Smooth muscle cell of trachea (primary cell): ENCODE measurements around the gene TMEM80. TPM values are rescaled to one million over a fixed set of nuclear protein-coding genes. Genes with fewer than 3 reads are reported as not detected.

Experiments used
- total RNA-seq: library from RNA; depleted of rRNA; stranded (reverse); fragments of >200 nt; gene quantifications from 2 replicates; pipeline ENCODE4 v1.2.1, GENCODE V29; 2014

TMEM80 gene
- total RNA-seq = 13.7 and 14.8 TPM in 2 replicates

DNA sequence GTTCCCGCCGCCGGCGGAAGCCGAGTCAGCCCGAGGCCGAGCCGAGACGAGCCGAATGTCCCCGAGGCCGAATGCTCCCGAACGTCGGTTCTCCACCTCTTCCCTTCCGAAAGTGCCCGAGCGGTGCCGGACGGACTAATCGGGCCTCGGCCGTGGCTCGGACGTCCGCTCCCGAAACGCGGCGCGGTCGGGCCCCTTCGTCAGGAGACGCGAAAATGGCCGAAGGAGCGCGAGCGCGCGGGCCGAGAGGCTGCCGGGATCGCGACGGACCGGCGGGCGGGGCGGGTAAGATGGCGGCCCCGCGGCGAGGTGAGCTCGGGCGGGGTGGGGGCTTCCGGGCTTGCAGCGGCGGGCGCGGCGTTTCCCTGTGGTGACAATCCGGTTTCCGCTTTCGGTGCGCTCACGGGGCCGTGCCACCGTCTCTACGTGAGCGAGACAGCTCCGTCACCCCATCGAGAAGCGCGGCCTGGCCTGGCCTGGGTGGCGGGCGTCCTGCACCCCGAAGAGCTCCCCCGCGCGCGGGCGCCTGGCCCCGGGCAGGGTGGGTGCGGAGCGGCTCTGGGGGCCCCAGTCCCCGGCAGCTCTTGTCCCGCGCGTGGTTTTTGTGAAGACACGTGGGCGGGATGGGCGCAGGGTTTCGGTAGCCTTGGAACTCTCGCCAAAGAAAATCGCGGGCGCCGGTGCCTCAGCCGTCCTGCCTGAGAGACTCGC is at the start of gene TMEM80:
Gene TMEM80, plus strand, starts transcription at position 279 of the 711 bp plus-strand sequence. Its CDS starts 12 bp downstream, at position 291.

DNA sequence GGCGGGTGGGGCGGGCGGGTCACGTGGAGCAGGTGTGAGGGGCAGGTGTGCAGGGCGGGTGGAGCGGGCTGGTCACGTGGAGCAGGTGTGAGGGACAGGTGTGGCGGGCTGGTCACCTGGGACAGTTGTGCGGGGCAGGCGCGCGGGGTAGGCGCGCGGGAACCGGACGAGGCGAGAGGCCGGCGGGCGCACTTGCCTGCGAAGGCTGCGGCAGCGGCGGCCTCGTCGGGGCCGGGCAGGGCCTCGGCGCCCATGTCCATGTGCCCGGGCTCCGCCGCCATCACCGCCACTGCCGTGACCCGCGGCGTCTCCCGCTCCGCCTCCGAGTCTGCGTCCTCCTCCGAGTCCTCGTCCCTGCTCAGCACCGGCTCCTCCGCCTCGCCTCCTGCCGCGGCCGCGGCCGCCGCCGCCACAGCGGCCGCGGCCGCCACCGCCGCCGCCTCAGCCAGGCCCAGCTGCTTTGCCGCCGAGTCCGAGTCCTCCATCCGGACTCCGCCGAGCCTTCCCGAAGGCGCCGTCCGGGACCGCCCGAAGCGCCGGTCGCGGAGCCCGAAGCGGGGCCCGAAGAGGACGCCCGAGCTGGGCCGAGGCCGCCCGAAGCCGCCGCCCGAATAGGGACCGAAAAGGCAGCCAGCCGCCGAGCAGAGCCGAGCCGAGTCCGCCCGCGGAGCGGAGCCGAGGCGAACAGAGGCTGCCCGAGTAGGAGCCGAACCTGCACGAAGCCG is 891 bp upstream of the TMEM80 start, which contains the start of gene DEAF1:
Gene DEAF1, minus strand, starts transcription at position 660 of the 725 bp plus-strand sequence. Its CDS starts 175 bp downstream, at position 485.

DNA sequence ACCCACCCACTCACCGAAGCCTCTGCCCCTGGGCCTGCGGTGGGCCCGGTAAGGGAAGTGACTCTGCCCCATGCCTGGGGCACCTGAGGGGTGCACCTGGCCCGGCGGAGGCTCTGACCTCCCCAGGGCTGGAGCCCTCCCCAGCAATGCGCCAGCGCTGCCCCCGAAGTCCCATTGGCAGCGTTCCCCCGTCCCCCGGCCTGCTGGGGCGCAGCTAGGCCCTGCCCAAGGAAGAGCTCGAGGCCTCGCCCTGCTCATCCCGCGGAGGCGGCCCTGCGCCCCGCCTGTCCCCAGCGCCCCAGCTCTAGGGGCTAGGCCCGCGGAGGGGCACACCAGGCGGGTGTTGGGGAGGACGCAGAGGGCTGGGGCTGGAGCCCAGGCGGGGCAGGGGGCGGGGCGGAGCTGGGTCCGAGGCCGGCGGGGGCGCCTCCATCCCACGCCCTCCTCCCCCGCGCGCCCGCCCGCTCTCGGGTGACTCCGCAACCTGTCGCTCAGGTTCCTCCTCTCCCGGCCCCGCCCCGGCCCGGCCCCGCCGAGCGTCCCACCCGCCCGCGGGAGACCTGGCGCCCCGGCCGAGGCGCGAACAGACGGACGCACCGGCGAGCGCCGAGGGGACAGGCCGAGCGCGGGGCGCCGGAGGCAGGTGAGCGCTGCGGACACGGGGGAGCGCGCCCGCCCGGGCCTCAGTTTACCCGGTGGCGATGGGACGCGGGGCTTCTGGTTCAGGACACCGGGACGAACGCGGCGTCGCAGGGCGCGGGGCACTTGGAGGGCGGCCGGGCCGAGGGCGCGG is 10.2 kb downstream of the TMEM80 start, which contains the start of gene EPS8L2:
Gene EPS8L2, plus strand, starts transcription at position 586 of the 793 bp plus-strand sequence. CDS start 3,177 bp downstream, outside the sequence.

DNA sequence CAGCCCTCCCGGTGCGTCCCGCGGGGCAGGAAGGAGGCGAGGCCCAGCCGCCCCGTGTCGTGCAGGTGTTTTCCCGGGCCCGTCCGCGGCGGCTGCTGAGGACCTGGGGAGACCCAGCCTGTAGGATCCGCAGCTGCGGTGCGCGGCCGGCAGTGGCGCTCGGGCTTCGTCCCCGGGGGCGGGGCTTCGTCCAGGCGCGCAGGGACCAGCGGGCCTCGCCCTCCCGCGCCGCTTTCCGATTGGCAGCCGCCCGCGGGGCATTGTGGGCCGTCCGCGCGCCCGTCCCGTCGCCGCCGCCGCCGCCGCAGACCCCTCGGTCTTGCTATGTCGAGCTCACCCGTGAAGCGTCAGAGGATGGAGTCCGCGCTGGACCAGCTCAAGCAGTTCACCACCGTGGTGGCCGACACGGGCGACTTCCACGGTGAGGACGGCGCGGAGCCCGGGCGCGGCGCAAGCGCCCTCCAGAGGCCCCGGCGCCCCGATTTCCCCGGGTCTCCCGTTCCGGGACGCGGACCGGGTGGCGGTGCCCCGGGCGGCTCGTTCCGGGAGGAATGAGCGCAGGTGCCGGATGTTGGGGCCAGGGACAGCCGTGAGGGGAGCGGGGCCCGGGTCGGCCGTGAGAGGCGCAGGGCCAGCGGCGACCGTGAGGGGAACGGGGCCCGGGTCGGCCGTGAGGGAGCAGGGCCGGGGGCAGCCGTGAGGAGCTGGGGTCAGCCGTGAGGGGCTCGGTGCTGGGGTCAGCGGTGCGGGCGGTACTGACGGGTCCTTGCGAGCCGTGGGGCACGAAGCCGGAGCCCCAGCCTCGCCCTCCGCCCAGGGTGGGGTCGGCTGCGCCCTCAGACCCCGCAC is 51.8 kb downstream of the TMEM80 start, which contains the start of gene TALDO1:
Gene TALDO1, plus strand, starts transcription at position 307 of the 849 bp plus-strand sequence. Its CDS starts 18 bp downstream, at position 325.

Other genes with a start within 250 kb of the TMEM80 start
- gene PTDSS2, start 245.5 kb upstream of the TMEM80 start, total RNA-seq = 35.9 and 40.5 TPM in 2 replicates
- gene RNH1, start 188.6 kb upstream of the TMEM80 start, total RNA-seq = 538 and 702 TPM in 2 replicates
- 49.5 and 62.4 TPM in 2 replicates for gene HRAS, start 160.2 kb upstream of the TMEM80 start, total RNA-seq
- 0.73 and 1.5 TPM in 2 replicates for gene LRRC56, start 158.3 kb upstream of the TMEM80 start, total RNA-seq
- gene LMNTD2, start 135.1 kb upstream of the TMEM80 start, total RNA-seq = 0.29 and 0.33 TPM in 2 replicates
- 2.3 and 4.4 TPM in 2 replicates for gene RASSF7, start 134.8 kb upstream of the TMEM80 start, total RNA-seq
- 21.2 and 29.8 TPM in 2 replicates for gene PHRF1, start 119.3 kb upstream of the TMEM80 start, total RNA-seq
- 7.7 and 11.9 TPM in 2 replicates for gene IRF7, start 79.9 kb upstream of the TMEM80 start, total RNA-seq
- under 0.01 TPM in 1 of 2 replicates, not detected in the other for gene CDHR5, start 70.9 kb upstream of the TMEM80 start, total RNA-seq
- not detected in 2 replicates for gene SCT, start 68.6 kb upstream of the TMEM80 start, total RNA-seq
- not detected in 2 replicates for gene DRD4, start 58.5 kb upstream of the TMEM80 start, total RNA-seq
- gene DEAF1, start 594 bp upstream of the TMEM80 start, total RNA-seq = 26.6 and 58.4 TPM in 2 replicates
- gene EPS8L2, start 10.4 kb downstream of the TMEM80 start, total RNA-seq = 68.4 and 125 TPM in 2 replicates
- gene TALDO1, start 51.6 kb downstream of the TMEM80 start, total RNA-seq = 166 and 171 TPM in 2 replicates
- gene GATD1, start 81.7 kb downstream of the TMEM80 start, total RNA-seq = 29.7 and 58.1 TPM in 2 replicates
- 2.2 and 2.8 TPM in 2 replicates for gene CEND1, start 94.3 kb downstream of the TMEM80 start, total RNA-seq
- 16.0 and 33.7 TPM in 2 replicates for gene SLC25A22, start 102.5 kb downstream of the TMEM80 start, total RNA-seq
- 11.2 and 26.1 TPM in 2 replicates for gene PIDD1, start 109.4 kb downstream of the TMEM80 start, total RNA-seq
- gene RPLP2, start 114.2 kb downstream of the TMEM80 start, total RNA-seq = 271 and 337 TPM in 2 replicates
- gene PNPLA2, start 123.1 kb downstream of the TMEM80 start, total RNA-seq = 25.7 and 47.6 TPM in 2 replicates
- 1.5 and 1.7 TPM in 2 replicates for gene CRACR2B, start 132.1 kb downstream of the TMEM80 start, total RNA-seq
- gene CD151, start 137.1 kb downstream of the TMEM80 start, total RNA-seq = 440 and 727 TPM in 2 replicates
- gene POLR2L, start 146.7 kb downstream of the TMEM80 start, total RNA-seq = 96.4 and 291 TPM in 2 replicates
- 207 and 235 TPM in 2 replicates for gene TSPAN4, start 147.0 kb downstream of the TMEM80 start, total RNA-seq
- gene CHID1, start 215.0 kb downstream of the TMEM80 start, total RNA-seq = 67.3 and 102 TPM in 2 replicates
- gene AP2A2, start 230.1 kb downstream of the TMEM80 start, total RNA-seq = 38.3 and 45.8 TPM in 2 replicates